ENCODE data around the gene PSMC5.
"Not testable (repeated sequence)": the region's sequence is repeated elsewhere in the genome, so short reads cannot be mapped to it uniquely, and the experiment has no call there.

The PSMC5 gene

GRCh38 chr17:63786117-63786516 is 41.1 kb upstream of the PSMC5 start:
- Histone ChIP-seq H3K36me3 (ENCODE audit: control insufficient read depth, insufficient read depth, low read length) (peaks cover 7% of the 10 kb centered on the region), H3K27me3 (replicated peaks; ENCODE audit: control insufficient read depth, insufficient read depth, low read length) (no peaks in the 10 kb centered on the region), H3K4me3 (replicated peaks; ENCODE audit: low read depth, low read length) (no peak overlapping the region)
- no peak for TF ChIP-seq CTCF (IDR thresholded peaks at IDR 0.05; ENCODE audit: insufficient read depth, low read length, poor library complexity, severe bottlenecking)
- DNase-seq (ENCODE audit: extremely low read depth, insufficient read length) = no peak

GRCh38 chr17:63786971-63787711 is 40.1 kb upstream of the PSMC5 start:
- Histone ChIP-seq H3K4me3 (replicated peaks; ENCODE audit: low read depth, low read length) (no peak overlapping the region), H3K36me3 (ENCODE audit: control insufficient read depth, insufficient read depth, low read length) (peaks cover 9% of the 10 kb centered on the region), H3K27me3 (replicated peaks; ENCODE audit: control insufficient read depth, insufficient read depth, low read length) (no peaks in the 10 kb centered on the region)
- TF ChIP-seq CTCF (IDR thresholded peaks at IDR 0.05; ENCODE audit: insufficient read depth, low read length, poor library complexity, severe bottlenecking) = no peak
- DNase-seq (ENCODE audit: extremely low read depth, insufficient read length) = no peak

- Histone ChIP-seq H3K4me3 (replicated peaks; ENCODE audit: low read depth, low read length) (no peak overlapping the region), H3K27me3 (replicated peaks; ENCODE audit: control insufficient read depth, insufficient read depth, low read length) (no peaks in the 10 kb centered on the region), H3K36me3 (ENCODE audit: control insufficient read depth, insufficient read depth, low read length) (peaks cover 13% of the 10 kb centered on the region)
- DNase-seq (ENCODE audit: extremely low read depth, insufficient read length) = no peak
- no peak for TF ChIP-seq CTCF (IDR thresholded peaks at IDR 0.05; ENCODE audit: insufficient read depth, low read length, poor library complexity, severe bottlenecking)
These were observed 37.2 kb upstream of the PSMC5 start for GRCh38 chr17:63790057-63790456.

GRCh38 chr17:63792055-63792729 is 35.0 kb upstream of the PSMC5 start:
- no peak for TF ChIP-seq CTCF (IDR thresholded peaks at IDR 0.05; ENCODE audit: insufficient read depth, low read length, poor library complexity, severe bottlenecking)
- Histone ChIP-seq H3K4me3 (replicated peaks; ENCODE audit: low read depth, low read length) (no peak overlapping the region), H3K27me3 (replicated peaks; ENCODE audit: control insufficient read depth, insufficient read depth, low read length) (no peaks in the 10 kb centered on the region), H3K36me3 (ENCODE audit: control insufficient read depth, insufficient read depth, low read length) (peaks cover 17% of the 10 kb centered on the region)
- DNase-seq (ENCODE audit: extremely low read depth, insufficient read length) = no peak

GRCh38 chr17:63796375-63796774 is 30.9 kb upstream of the PSMC5 start:
- not testable (repeated sequence) for H3K27me3 ChIP-seq (replicated peaks; ENCODE audit: control insufficient read depth, insufficient read depth, low read length); DNase-seq (ENCODE audit: extremely low read depth, insufficient read length); H3K4me3 ChIP-seq (replicated peaks; ENCODE audit: low read depth, low read length)
- peaks cover 14% of the 10 kb centered on the region for H3K36me3 ChIP-seq (ENCODE audit: control insufficient read depth, insufficient read depth, low read length)

GRCh38 chr17:63798572-63799106 is 28.6 kb upstream of the PSMC5 start:
- TF ChIP-seq CTCF (IDR thresholded peaks at IDR 0.05; ENCODE audit: insufficient read depth, low read length, poor library complexity, severe bottlenecking) = no peak
- Histone ChIP-seq H3K27me3 (replicated peaks; ENCODE audit: control insufficient read depth, insufficient read depth, low read length) (no peaks in the 10 kb centered on the region), H3K4me3 (replicated peaks; ENCODE audit: low read depth, low read length) (no peak overlapping the region), H3K36me3 (ENCODE audit: control insufficient read depth, insufficient read depth, low read length) (peaks cover 16% of the 10 kb centered on the region)
- no peak for DNase-seq (ENCODE audit: extremely low read depth, insufficient read length)
